OCI-LY3 (cell line): ENCODE measurements around the gene FIGLA.
A peak's percentile ranks its signal among the peaks of the same experiment; 100 is the strongest.

Experiments
- H2AFZ ChIP-seq: fragments of 200-600, 300-600 bp; shearing (Covaris generic); 2 replicates; pipeline ENCODE4 v1.6.0; 2014; ENCODE audit warnings: antibody characterized with exemption, low read depth, low read length
- H3K27ac ChIP-seq: fragments of 200-600, 300-600 bp; sonication (generic); 2 replicates; pipeline ENCODE4 v1.5.1; 2014; ENCODE audit warnings: mild to moderate bottlenecking, low read length, moderate library complexity, mixed read lengths
- H3K27me3 ChIP-seq: fragments of 200-600, 300-600 bp; sonication (generic); 2 replicates; pipeline ENCODE4 v1.6.1; 2014; ENCODE audit warnings: low read depth, low read length, mixed read lengths
- H3K36me3 ChIP-seq: fragments of 200-600, 300-600 bp; sonication (generic); replicated peaks from 2 replicates; pipeline ENCODE3; 2014; ENCODE audit warnings: low read depth, low read length, mixed read lengths
- H3K4me1 ChIP-seq: fragments of 300-600, 200-600 bp; sonication (generic); 2 replicates; pipeline ENCODE4 v1.6.1; 2014; ENCODE audit warnings: low read length, mixed read lengths
- H3K4me2 ChIP-seq: fragments of 200-600, 300-600 bp; sonication (generic); 2 replicates; pipeline ENCODE4 v1.6.1; 2014; ENCODE audit warnings: low read length, mixed read lengths
- H3K4me3 ChIP-seq: fragments of 300-600, 200-600 bp; sonication (generic); 2 replicates; pipeline ENCODE4 v1.5.1; 2014; ENCODE audit warnings: antibody characterized with exemption, mild to moderate bottlenecking, low read length, moderate library complexity
- H3K79me2 ChIP-seq: fragments of 300-600, 200-600 bp; shearing (Covaris generic); 2 replicates; pipeline ENCODE4 v1.6.1; 2014; ENCODE audit warnings: mild to moderate bottlenecking, low read length, mixed read lengths
- H3K9ac ChIP-seq: fragments of 300-600, 200-600 bp; shearing (Covaris generic); 2 replicates; pipeline ENCODE4 v1.6.0; 2014; ENCODE audit warnings: mild to moderate bottlenecking, low read length, moderate library complexity
- H3K9me3 ChIP-seq: fragments of 200-600, 300-600 bp; shearing (Covaris generic); 2 replicates; pipeline ENCODE4 v1.6.1; 2014; ENCODE audit warnings: low read length, mixed read lengths; ENCODE audit not compliant: insufficient read depth
- H4K20me1 ChIP-seq: fragments of 200-600, 300-600 bp; sonication (generic); 2 replicates; pipeline ENCODE4 v1.6.1; 2016; ENCODE audit warnings: low read length, mixed read lengths; ENCODE audit not compliant: insufficient read depth
- CTCF ChIP-seq: fragments of 200-600, 300-600 bp; sonication (generic); IDR thresholded peaks from 2 replicates; pipeline ENCODE4 v1.5.1; 2014; ENCODE audit warnings: antibody characterized with exemption, low read length, low read depth
- EZH2phosphoT487 ChIP-seq: fragments of 200-600 bp; shearing (Covaris generic); IDR thresholded peaks from 2 replicates; pipeline ENCODE4 v1.6.1; 2018; ENCODE audit warnings: antibody characterized with exemption, mixed run types, low read depth

FIGLA gene

GRCh38 chr2:70785137-70785911 lies 5.1 kb downstream of the FIGLA start:
- no peaks in the 10 kb centered on the region for H3K79me2 ChIP-seq
- no peaks in the 10 kb centered on the region for H3K4me1 ChIP-seq
- H2AFZ ChIP-seq = 0 out of 2 replicates have a peak overlapping the region, but pooled peaks have one; percentile 29
- H4K20me1 ChIP-seq = no peaks in the 10 kb centered on the region
- no peaks in the 10 kb centered on the region for H3K36me3 ChIP-seq
- TF ChIP-seq CTCF (peak; percentile 85), EZH2phosphoT487 (no peak)
- H3K4me2 ChIP-seq = no peak overlapping the region
- no peak overlapping the region for H3K9ac ChIP-seq
- H3K9me3 ChIP-seq = no peaks in the 10 kb centered on the region
- H3K27ac ChIP-seq = no peak overlapping the region
- peaks cover 11% of the 10 kb centered on the region for H3K27me3 ChIP-seq
- H3K4me3 ChIP-seq = no peak overlapping the region

GRCh38 chr2:70784320-70784719 lies 6.1 kb downstream of the FIGLA start:
- no peak overlapping the region for H3K4me2 ChIP-seq
- H4K20me1 ChIP-seq = no peaks in the 10 kb centered on the region
- H3K27me3 ChIP-seq = peaks cover 12% of the 10 kb centered on the region
- TF ChIP-seq CTCF (no peak), EZH2phosphoT487 (no peak)
- no peaks in the 10 kb centered on the region for H3K36me3 ChIP-seq
- no peaks in the 10 kb centered on the region for H3K4me1 ChIP-seq
- no peak overlapping the region for H3K27ac ChIP-seq
- H3K79me2 ChIP-seq = no peaks in the 10 kb centered on the region
- no peaks in the 10 kb centered on the region for H3K9me3 ChIP-seq
- H2AFZ ChIP-seq = no peak overlapping the region
- no peak overlapping the region for H3K4me3 ChIP-seq
- H3K9ac ChIP-seq = no peak overlapping the region

GRCh38 chr2:70779911-70780545 lies 10.4 kb downstream of the FIGLA start:
- H3K4me3 ChIP-seq = no peak overlapping the region
- H3K36me3 ChIP-seq = no peaks in the 10 kb centered on the region
- TF ChIP-seq CTCF = no peak
- H3K4me1 ChIP-seq = no peaks in the 10 kb centered on the region
- H3K9ac ChIP-seq = no peak overlapping the region
- no peak overlapping the region for H2AFZ ChIP-seq
- no peaks in the 10 kb centered on the region for H3K9me3 ChIP-seq
- no peaks in the 10 kb centered on the region for H3K79me2 ChIP-seq
- H4K20me1 ChIP-seq = no peaks in the 10 kb centered on the region
- no peak overlapping the region for H3K4me2 ChIP-seq
- H3K27ac ChIP-seq = no peak overlapping the region
- peaks cover 32% of the 10 kb centered on the region for H3K27me3 ChIP-seq

- Histone ChIP-seq H3K9ac (no peak overlapping the region), H3K9me3 (no peaks in the 10 kb centered on the region), H4K20me1 (no peaks in the 10 kb centered on the region), H3K4me2 (no peak overlapping the region), H3K4me1 (no peaks in the 10 kb centered on the region), H3K36me3 (no peaks in the 10 kb centered on the region), H2AFZ (no peak overlapping the region), H3K4me3 (no peak overlapping the region), H3K27ac (no peak overlapping the region), H3K79me2 (no peaks in the 10 kb centered on the region), H3K27me3 (peaks cover 33% of the 10 kb centered on the region)
- TF ChIP-seq CTCF (no peak), EZH2phosphoT487 (no peak)
Observed at GRCh38 chr2:70779491-70779890, 11.0 kb downstream of the FIGLA start.
